Mammary epithelial cell (primary cell): ENCODE data around the gene ADAM10.

Source experiments
- EZH2 ChIP-seq: IDR thresholded peaks from 2 replicates; pipeline ENCODE4 v1.6.1; 2012; ENCODE audit warnings: low read length, inconsistent platforms, borderline replicate concordance
- TF ChIP-seq, protein P1 (sequence below), 2 donors: IDR thresholded peaks in 1 of 2; conservative IDR thresholded peaks in 1 of 2; 2 replicates each; pipeline ENCODE4 v1.5.1; 2011 to 2012; ENCODE audit warnings: inconsistent platforms in 2 of 2, low read length in 2 of 2, mild to moderate bottlenecking in 2 of 2, control low read depth in 1 of 2, low read depth in 1 of 2; ENCODE audit not compliant: insufficient read depth in 1 of 2; ENCODE audit errors: extremely low read depth in 1 of 2

GRCh38 chr15:58770857-58771620, 21.5 kb upstream of the ADAM10 start, which contains the start of gene MINDY2:
- TF ChIP-seq, protein P1, sequence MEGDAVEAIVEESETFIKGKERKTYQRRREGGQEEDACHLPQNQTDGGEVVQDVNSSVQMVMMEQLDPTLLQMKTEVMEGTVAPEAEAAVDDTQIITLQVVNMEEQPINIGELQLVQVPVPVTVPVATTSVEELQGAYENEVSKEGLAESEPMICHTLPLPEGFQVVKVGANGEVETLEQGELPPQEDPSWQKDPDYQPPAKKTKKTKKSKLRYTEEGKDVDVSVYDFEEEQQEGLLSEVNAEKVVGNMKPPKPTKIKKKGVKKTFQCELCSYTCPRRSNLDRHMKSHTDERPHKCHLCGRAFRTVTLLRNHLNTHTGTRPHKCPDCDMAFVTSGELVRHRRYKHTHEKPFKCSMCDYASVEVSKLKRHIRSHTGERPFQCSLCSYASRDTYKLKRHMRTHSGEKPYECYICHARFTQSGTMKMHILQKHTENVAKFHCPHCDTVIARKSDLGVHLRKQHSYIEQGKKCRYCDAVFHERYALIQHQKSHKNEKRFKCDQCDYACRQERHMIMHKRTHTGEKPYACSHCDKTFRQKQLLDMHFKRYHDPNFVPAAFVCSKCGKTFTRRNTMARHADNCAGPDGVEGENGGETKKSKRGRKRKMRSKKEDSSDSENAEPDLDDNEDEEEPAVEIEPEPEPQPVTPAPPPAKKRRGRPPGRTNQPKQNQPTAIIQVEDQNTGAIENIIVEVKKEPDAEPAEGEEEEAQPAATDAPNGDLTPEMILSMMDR (conservative IDR thresholded peaks at IDR 0.05 in 1 of 2, IDR thresholded peaks at IDR 0.05 in 1 of 2; ENCODE audit: extremely low read depth in 1 of 2, insufficient read depth in 1 of 2, low read depth in 1 of 2, low read length in 2 of 2): peak in 1 of 2 donors; percentile 47
- TF ChIP-seq EZH2: no peak
